Dermis blood vessel endothelial cell (primary cell): ENCODE results near the gene CELSR1. TPM values are rescaled to one million over a fixed set of nuclear protein-coding genes. Genes with fewer than 3 reads are reported as not detected.
"Not testable (repeated sequence)": the region's sequence is repeated elsewhere in the genome, so short reads cannot be mapped to it uniquely, and the experiment has no call there.

Experiments
- DNase-seq: peaks from one replicate; pipeline ENCODE4 v3.0.0; 2010
- total RNA-seq: library from RNA; depleted of rRNA; stranded (reverse); fragments of >200 nt; gene quantifications from 2 replicates; pipeline ENCODE4 v1.2.3, GENCODE V29; 2014

Gene CELSR1
- total RNA-seq, 1 donor from 2014 or later: 28.2 TPM

- DNase-seq: no peak
Measured at GRCh38 chr22:46315976-46316375, 221.4 kb downstream of the CELSR1 start.

GRCh38 chr22:46312848-46313247, 224.6 kb downstream of the CELSR1 start:
- DNase-seq: not testable (repeated sequence)

- DNase-seq: no peak
Measured at GRCh38 chr22:46312056-46312455, 225.4 kb downstream of the CELSR1 start.

Other genes with a start within 250 kb of the CELSR1 start
- 2.7 and 15.6 TPM in 2 replicates for gene GTSE1, start 240.8 kb downstream of the CELSR1 start, total RNA-seq
- gene TRMU, start 201.9 kb downstream of the CELSR1 start, total RNA-seq: 29.3 and 35.1 TPM in 2 replicates
- gene GRAMD4, start 82.8 kb upstream of the CELSR1 start, total RNA-seq: 48.8 and 58.5 TPM in 2 replicates
- 87.8 and 106 TPM in 2 replicates for gene CERK, start 200.6 kb upstream of the CELSR1 start, total RNA-seq
- gene TBC1D22A, start 225.0 kb upstream of the CELSR1 start, total RNA-seq: 19.4 and 23.8 TPM in 2 replicates